ENCODE results near the gene SOCS3. TPM values are rescaled to one million over a fixed set of nuclear protein-coding genes. Genes with fewer than 3 reads are reported as not detected.

Gene SOCS3
- 3.1 TPM for total RNA-seq (ENCODE audit: unreplicated experiment)
- long read RNA-seq, partial matches to known transcripts, result 0 of 1 reads
- long read RNA-seq, other reads (novel, unspliced or antisense), result 0 of 1 reads

GRCh38 chr17:78359997-78360370, at the start of gene SOCS3:
TSS of gene SOCS3 (minus strand) at chr17:78360077. CDS start at chr17:78359095, 982 bp downstream.
- no peak for TF ChIP-seq CTCF (IDR thresholded peaks at IDR 0.05; ENCODE audit: partially characterized antibody, unreplicated experiment)
- DNase-seq, result peak; percentile 81
- H3K36me3 Mint-ChIP-seq (ENCODE audit: unreplicated experiment), result no peaks in the 10 kb centered on the region
- H3K4me3 Mint-ChIP-seq (ENCODE audit: unreplicated experiment), result peak within 1 kb of the TSS; percentile 79
- peaks cover 14% of the 10 kb centered on the region for H3K27me3 Mint-ChIP-seq (ENCODE audit: unreplicated experiment)
- H3K9me3 Mint-ChIP-seq (ENCODE audit: unreplicated experiment), result no peaks in the 10 kb centered on the region
- H3K27ac Mint-ChIP-seq (ENCODE audit: unreplicated experiment), result no peak within 1 kb of the TSS
- H3K4me1 Mint-ChIP-seq (ENCODE audit: low read depth, unreplicated experiment), result peaks cover 10% of the 10 kb centered on the region

GRCh38 chr17:78409191-78409928, 49.5 kb upstream of the SOCS3 start:
- Mint-ChIP-seq H3K27ac (ENCODE audit: unreplicated experiment) (peak overlapping the region; percentile 54), H3K4me1 (ENCODE audit: low read depth, unreplicated experiment) (peaks cover 46% of the 10 kb centered on the region), H3K36me3 (ENCODE audit: unreplicated experiment) (no peaks in the 10 kb centered on the region), H3K4me3 (ENCODE audit: unreplicated experiment) (peak overlapping the region; percentile 32), H3K27me3 (ENCODE audit: unreplicated experiment) (peaks cover 8% of the 10 kb centered on the region), H3K9me3 (ENCODE audit: unreplicated experiment) (no peaks in the 10 kb centered on the region)
- no peak for DNase-seq
- TF ChIP-seq CTCF (IDR thresholded peaks at IDR 0.05; ENCODE audit: partially characterized antibody, unreplicated experiment), result no peak

- Mint-ChIP-seq H3K9me3 (ENCODE audit: unreplicated experiment) (no peaks in the 10 kb centered on the region), H3K36me3 (ENCODE audit: unreplicated experiment) (no peaks in the 10 kb centered on the region), H3K27ac (ENCODE audit: unreplicated experiment) (no peak overlapping the region), H3K27me3 (ENCODE audit: unreplicated experiment) (peaks cover 4% of the 10 kb centered on the region), H3K4me3 (ENCODE audit: unreplicated experiment) (peak overlapping the region; percentile 32), H3K4me1 (ENCODE audit: low read depth, unreplicated experiment) (peaks cover 40% of the 10 kb centered on the region)
- no peak for TF ChIP-seq CTCF (IDR thresholded peaks at IDR 0.05; ENCODE audit: partially characterized antibody, unreplicated experiment)
- DNase-seq, result no peak
Observed at GRCh38 chr17:78408476-78409050, 48.7 kb upstream of the SOCS3 start.

DNA sequence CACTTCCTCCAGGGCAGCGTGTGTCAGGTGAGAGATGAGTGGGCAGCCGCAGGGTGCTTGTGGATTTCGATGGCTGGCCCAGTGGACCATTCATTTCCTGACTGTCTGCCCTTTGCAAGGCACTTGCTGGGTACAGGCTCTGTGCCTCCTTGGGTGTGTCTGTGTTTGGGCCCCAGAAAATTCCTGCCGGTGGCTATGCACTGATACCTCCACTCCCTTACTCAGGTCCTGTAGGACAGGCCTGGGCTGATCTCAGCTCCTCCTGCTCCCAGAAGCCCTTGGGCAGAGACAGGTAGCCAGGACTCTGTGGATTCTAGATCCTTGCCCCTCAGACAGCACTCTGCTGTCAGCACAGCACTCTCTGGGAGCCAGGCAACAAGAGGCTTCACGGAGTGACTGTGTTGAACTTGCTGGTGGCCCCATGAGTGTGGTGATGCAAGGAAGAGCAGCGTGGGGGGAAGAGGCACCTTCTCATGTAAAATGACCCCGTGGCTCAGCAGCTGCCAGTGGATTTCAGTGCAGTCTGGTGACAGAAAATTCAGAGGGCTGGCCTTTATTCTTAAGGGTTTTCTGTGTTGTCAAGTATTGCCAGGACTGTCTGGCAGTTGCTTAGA, 47.6 kb upstream of the SOCS3 start:
- peaks cover under 1% of the 10 kb centered on the region for H3K27me3 Mint-ChIP-seq (ENCODE audit: unreplicated experiment)
- no peak for TF ChIP-seq CTCF (IDR thresholded peaks at IDR 0.05; ENCODE audit: partially characterized antibody, unreplicated experiment)
- no peak overlapping the region for H3K27ac Mint-ChIP-seq (ENCODE audit: unreplicated experiment)
- no peaks in the 10 kb centered on the region for H3K9me3 Mint-ChIP-seq (ENCODE audit: unreplicated experiment)
- no peak overlapping the region for H3K4me3 Mint-ChIP-seq (ENCODE audit: unreplicated experiment)
- H3K4me1 Mint-ChIP-seq (ENCODE audit: low read depth, unreplicated experiment), result peaks cover 41% of the 10 kb centered on the region
- H3K36me3 Mint-ChIP-seq (ENCODE audit: unreplicated experiment), result no peaks in the 10 kb centered on the region
- DNase-seq, result no peak

GRCh38 chr17:78406920-78407319, 47.0 kb upstream of the SOCS3 start:
- peaks cover 39% of the 10 kb centered on the region for H3K4me1 Mint-ChIP-seq (ENCODE audit: low read depth, unreplicated experiment)
- peaks cover 1% of the 10 kb centered on the region for H3K9me3 Mint-ChIP-seq (ENCODE audit: unreplicated experiment)
- no peaks in the 10 kb centered on the region for H3K27me3 Mint-ChIP-seq (ENCODE audit: unreplicated experiment)
- DNase-seq, result no peak
- H3K4me3 Mint-ChIP-seq (ENCODE audit: unreplicated experiment), result no peak overlapping the region
- H3K27ac Mint-ChIP-seq (ENCODE audit: unreplicated experiment), result no peak overlapping the region
- TF ChIP-seq CTCF (IDR thresholded peaks at IDR 0.05; ENCODE audit: partially characterized antibody, unreplicated experiment), result no peak
- peaks cover 4% of the 10 kb centered on the region for H3K36me3 Mint-ChIP-seq (ENCODE audit: unreplicated experiment)
